HG03039 (cell line): ENCODE results near the gene SLC15A1.
"Not testable (repeated sequence)": the region's sequence is repeated elsewhere in the genome, so short reads cannot be mapped to it uniquely, and the experiment has no call there.

Source experiments
- ATAC-seq: cut with Tn5 transposase; IDR thresholded peaks from one replicate; pipeline ENCODE4 v1.9.1; 2021; ENCODE audit warnings: mild to moderate bottlenecking, moderate library complexity; ENCODE audit not compliant: unreplicated experiment

SLC15A1 gene

GRCh38 chr13:98755116-98755515, 2.6 kb upstream of the SLC15A1 start:
- ATAC-seq: no peak

- not testable (repeated sequence) for ATAC-seq
Measured at GRCh38 chr13:98754468-98754867, 2.0 kb upstream of the SLC15A1 start.

- ATAC-seq: no peak
Measured at GRCh38 chr13:98751861-98752466, 508 bp downstream of the SLC15A1 start.

GRCh38 chr13:98751367-98751782, 1.1 kb downstream of the SLC15A1 start:
- no peak for ATAC-seq

- no peak for ATAC-seq
Measured at GRCh38 chr13:98749501-98749900, 3.0 kb downstream of the SLC15A1 start.

- no peak for ATAC-seq
Measured at GRCh38 chr13:98746968-98747367, 5.5 kb downstream of the SLC15A1 start.

- no peak for ATAC-seq
Measured at GRCh38 chr13:98743377-98743776, 9.1 kb downstream of the SLC15A1 start.

GRCh38 chr13:98742961-98743360, 9.5 kb downstream of the SLC15A1 start:
- no peak for ATAC-seq

GRCh38 chr13:98741741-98742435, 10.6 kb downstream of the SLC15A1 start:
- ATAC-seq: no peak

GRCh38 chr13:98740131-98740530, 12.3 kb downstream of the SLC15A1 start:
- ATAC-seq: no peak

GRCh38 chr13:98738993-98739392, 13.5 kb downstream of the SLC15A1 start:
- no peak for ATAC-seq

GRCh38 chr13:98738213-98738612, 14.3 kb downstream of the SLC15A1 start:
- no peak for ATAC-seq

GRCh38 chr13:98731925-98732324, 20.5 kb downstream of the SLC15A1 start:
- no peak for ATAC-seq

- no peak for ATAC-seq
Measured at GRCh38 chr13:98731038-98731437, 21.4 kb downstream of the SLC15A1 start.

- no peak for ATAC-seq
Measured at GRCh38 chr13:98730441-98730840, 22.0 kb downstream of the SLC15A1 start.

GRCh38 chr13:98729658-98730057, 22.8 kb downstream of the SLC15A1 start:
- ATAC-seq: no peak

- ATAC-seq: no peak
Measured at GRCh38 chr13:98722958-98723357, 29.5 kb downstream of the SLC15A1 start.

GRCh38 chr13:98721825-98722510, 30.5 kb downstream of the SLC15A1 start:
- no peak for ATAC-seq

GRCh38 chr13:98719527-98720250, 32.8 kb downstream of the SLC15A1 start:
- no peak for ATAC-seq

GRCh38 chr13:98717891-98718290, 34.6 kb downstream of the SLC15A1 start:
- ATAC-seq: no peak

- ATAC-seq: no peak
Measured at GRCh38 chr13:98717256-98717655, 35.2 kb downstream of the SLC15A1 start.
